NB4 (cell line): ENCODE measurements around the gene OPRL1.

Experiments
- DNase-seq: peaks from one replicate; pipeline ENCODE4 v3.0.0; 2010; ENCODE audit warnings: low read depth
- H3K4me3 ChIP-seq: one replicate; pipeline ENCODE4 v1.5.1; 2011; ENCODE audit warnings: mild to moderate bottlenecking, low read depth, low read length, moderate library complexity
- MYC ChIP-seq: IDR thresholded peaks from 2 replicates; pipeline ENCODE4 v1.6.1; 2011; ENCODE audit warnings: low read depth, low read length
- POLR2A ChIP-seq: IDR thresholded peaks from 2 replicates; pipeline ENCODE4 v1.6.1; 2011; ENCODE audit warnings: mild to moderate bottlenecking; ENCODE audit not compliant: insufficient read length; ENCODE audit errors: extremely low read depth
- TF ChIP-seq, protein P1 (sequence below): IDR thresholded peaks from 2 replicates; pipeline ENCODE4 v1.6.1; 2011; ENCODE audit warnings: low read depth, low read length
- TF ChIP-seq, protein P2 (sequence below): IDR thresholded peaks from one replicate; pipeline ENCODE4 v1.5.1; 2012; ENCODE audit warnings: low read depth, low read length

OPRL1 gene

DNA sequence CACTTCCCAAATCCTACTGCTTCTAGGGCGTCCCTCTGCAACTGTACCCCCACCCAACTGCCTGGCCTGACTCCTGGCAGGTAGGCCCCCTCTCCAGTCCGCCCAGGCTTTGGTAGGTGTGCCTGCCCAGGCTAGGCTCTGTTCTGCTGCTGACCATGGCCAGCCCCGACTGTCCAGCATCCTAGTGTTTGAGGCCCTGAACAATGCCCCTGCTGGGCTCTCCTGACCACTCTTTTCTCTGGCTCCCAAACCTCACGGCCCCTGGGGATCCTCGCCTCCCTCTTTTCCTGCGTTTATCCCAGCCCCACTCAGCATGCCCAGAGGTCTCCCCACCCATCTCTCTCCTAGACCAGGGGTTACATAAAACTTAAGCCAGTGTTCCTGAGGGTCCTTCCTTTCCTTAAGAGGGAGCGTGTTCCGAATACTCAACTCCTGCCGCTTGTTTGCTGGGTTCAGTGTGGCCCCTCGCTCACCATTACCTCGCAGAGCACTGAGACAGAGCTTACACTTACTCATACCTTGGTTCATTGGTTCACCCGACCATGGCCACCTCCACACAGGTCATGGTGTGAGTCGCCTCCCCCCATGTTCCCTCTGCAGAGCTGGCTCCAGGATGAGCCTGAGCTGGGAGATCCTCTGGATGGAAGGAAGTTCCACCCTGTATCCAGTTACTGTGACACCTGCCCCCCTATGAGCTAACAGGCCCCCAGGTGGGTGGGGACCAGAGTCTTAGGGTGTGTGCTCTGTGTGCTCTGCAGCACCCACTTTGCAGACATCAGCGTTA, 63.3 kb downstream of the OPRL1 start:
- TF ChIP-seq MYC (no peak), POLR2A (no peak)
- TF ChIP-seq, protein P1, sequence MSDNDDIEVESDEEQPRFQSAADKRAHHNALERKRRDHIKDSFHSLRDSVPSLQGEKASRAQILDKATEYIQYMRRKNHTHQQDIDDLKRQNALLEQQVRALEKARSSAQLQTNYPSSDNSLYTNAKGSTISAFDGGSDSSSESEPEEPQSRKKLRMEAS = no peak
- TF ChIP-seq, protein P2, sequence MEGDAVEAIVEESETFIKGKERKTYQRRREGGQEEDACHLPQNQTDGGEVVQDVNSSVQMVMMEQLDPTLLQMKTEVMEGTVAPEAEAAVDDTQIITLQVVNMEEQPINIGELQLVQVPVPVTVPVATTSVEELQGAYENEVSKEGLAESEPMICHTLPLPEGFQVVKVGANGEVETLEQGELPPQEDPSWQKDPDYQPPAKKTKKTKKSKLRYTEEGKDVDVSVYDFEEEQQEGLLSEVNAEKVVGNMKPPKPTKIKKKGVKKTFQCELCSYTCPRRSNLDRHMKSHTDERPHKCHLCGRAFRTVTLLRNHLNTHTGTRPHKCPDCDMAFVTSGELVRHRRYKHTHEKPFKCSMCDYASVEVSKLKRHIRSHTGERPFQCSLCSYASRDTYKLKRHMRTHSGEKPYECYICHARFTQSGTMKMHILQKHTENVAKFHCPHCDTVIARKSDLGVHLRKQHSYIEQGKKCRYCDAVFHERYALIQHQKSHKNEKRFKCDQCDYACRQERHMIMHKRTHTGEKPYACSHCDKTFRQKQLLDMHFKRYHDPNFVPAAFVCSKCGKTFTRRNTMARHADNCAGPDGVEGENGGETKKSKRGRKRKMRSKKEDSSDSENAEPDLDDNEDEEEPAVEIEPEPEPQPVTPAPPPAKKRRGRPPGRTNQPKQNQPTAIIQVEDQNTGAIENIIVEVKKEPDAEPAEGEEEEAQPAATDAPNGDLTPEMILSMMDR = no peak

DNA sequence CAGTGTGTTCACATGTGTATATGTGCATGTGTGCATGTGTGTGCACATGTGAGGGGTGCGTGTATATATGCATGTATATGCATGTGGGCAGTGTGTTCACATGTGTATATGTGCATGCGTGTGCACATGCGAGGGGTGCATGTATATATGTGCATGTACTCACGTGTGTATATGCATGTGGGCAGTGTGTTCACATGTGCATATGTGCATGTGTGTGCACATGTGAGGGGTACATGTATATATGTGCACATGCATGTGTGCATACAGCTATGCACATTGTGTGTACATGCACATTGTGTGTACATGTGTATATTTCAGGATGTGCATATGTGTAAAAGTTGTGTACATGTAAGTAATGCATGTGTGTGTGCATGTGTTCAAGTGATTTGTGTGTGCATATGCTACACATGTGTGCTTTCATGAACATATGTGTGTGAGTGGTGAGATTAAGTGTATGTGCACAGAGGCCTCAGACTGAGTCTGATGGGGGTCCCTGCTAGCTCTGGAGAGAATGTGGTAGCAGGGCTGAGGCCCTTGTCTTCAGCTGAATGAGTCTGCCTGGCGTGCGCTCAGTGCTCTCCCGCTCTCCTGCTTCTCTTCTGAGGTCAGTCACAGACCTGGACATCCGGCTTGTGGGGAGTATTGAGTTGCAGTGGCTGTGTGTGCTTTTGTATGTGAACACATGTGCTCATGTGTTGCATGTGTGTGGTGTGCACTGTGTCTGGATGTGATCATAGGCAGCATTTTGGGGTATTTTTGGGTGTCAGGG, 64.4 kb downstream of the OPRL1 start:
- TF ChIP-seq, protein P2 = no peak
- no peak for TF ChIP-seq MYC
- TF ChIP-seq, protein P1 = peak; percentile 20; the same call in 1 of the 2 replicates
- TF ChIP-seq POLR2A = no peak
- no peak overlapping the region for H3K4me3 ChIP-seq
- DNase-seq = no peak

More for the DNA sequence above, 63.3 kb downstream of the OPRL1 start:
- no peak overlapping the region for H3K4me3 ChIP-seq
- no peak for DNase-seq

DNA sequence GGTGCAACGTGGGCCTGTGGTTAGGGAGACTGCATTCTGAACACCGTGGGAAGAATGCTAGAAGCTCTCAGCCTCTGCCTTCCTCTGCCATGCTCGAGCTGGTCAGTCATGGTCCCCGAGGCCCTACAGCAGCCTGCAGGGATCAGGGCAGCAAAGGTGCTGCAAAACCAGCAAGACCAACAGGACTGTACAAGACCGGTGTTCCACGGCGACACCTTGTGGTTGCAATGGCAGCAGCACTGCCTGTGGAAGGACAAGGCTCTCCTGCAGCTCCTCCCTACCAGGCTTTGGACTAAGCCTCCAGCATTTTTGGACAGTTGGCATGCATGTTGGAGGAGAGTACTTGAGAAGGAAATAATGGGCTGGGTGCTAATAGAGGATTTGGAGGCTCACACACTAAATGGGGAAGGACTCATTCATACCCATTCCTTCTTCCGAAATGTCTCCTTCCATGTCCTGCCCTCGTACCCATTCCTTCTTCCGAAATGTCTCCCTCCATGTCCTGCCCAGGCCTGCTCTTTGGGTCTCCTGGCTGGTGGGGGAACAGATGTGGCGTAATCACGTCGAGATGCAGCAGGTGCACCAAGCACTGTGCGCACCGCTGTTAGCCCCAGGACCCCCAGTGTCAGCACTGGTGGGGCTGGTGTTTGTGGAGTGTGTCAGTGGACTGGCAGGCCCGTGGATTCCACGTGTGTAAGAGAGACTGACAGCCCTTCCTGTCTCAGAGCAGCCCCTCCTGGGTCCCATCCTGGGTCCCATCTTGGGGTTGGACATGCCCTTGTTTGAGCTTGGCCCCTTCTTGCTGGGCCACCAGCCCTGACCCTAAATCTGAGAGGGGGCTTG, 65.8 kb downstream of the OPRL1 start:
- peak; percentile 29 for DNase-seq
- TF ChIP-seq, protein P2 = peak; percentile 26
- TF ChIP-seq, protein P1 = no peak
- H3K4me3 ChIP-seq = no peak overlapping the region

DNA sequence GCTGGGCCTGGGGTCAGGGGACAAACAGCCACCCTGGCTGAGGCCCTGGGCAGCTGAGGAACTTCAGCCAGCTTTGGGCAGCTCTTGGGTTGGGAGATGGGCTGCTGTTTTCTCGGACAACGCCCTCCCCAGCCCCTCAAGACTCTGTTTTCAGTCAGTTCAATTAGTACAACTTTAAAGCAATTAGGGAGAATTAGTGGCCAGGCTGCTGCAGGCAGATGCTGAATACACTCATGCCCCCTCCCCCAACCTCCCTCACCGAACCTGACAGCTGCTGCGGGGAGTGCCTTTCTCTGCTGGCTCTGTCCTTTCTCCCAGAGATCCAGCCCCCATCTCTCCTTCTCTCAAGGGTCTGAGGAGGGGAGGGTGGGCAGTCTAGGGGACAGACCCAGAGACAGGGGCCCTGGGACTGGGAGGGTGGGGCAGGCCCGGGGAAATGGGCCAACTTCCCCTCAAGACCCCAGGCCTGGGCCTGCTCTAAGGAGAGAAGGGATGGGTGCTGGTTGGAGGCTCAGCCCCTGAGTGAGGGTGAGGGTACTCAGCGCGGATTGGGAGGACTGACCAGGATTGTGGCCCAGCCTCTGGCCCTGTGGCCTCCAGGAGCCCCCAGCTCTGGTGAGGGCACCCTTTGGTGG, 66.5 kb downstream of the OPRL1 start:
- TF ChIP-seq POLR2A = no peak
- TF ChIP-seq MYC = no peak
- TF ChIP-seq, protein P2 = no peak
- TF ChIP-seq, protein P1 = no peak
- DNase-seq = no peak
- H3K4me3 ChIP-seq = no peak overlapping the region

DNA sequence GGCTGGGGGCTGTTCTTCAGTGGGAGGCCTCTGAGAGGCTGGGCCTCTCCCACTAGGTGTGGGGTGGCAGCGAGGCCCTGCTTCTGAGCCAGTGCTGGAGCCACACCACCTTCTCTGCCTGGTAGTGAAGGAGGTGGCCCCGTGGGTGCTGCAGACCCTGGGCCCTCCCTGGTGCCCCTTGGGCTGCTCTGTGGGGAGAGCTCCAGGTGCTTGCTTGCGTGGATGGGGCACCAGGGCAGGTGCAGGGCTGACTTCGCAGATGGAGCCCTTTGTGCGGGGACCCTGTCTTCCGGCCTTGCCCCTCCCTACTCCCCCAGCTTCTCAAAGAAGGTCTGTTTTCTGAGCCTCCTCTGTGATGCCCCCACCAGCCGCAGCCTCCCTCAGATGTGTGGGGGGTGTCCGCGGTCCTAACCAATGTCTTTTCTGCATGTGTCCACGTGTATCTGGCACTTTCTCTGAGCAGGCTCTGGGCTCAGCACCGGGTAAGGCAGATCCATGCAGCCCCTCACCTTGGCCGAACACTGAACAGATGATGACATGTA, 67.1 kb downstream of the OPRL1 start:
- no peak for DNase-seq
- TF ChIP-seq, protein P1 = no peak
- TF ChIP-seq, protein P2 = no peak
- TF ChIP-seq MYC (no peak), POLR2A (no peak)
- no peak overlapping the region for H3K4me3 ChIP-seq
